ENCODE measurements around the gene CYBB.

CYBB gene

DNA sequence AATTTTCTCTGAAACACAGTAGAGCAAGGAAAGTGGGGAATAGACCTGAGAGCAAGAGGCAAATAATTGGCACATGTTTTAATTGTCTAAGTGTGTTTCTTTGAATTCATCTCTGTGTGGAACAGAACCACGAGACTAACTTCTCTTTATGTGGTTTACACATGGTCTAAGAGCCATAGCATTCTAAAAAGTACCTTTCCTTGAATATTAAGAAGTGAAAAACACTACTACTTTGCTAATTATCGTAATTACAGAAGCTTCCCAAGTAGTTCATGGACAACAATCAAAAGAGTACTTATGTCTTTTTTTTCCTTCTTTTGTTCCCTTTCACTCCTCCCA is 2.9 kb upstream of the CYBB start:
- H3K27me3 ChIP-seq (ENCODE audit: insufficient read depth, low read length, poor library complexity): no peaks in the 10 kb centered on the region
- no peak overlapping the region for H4K8ac ChIP-seq (ENCODE audit: low read depth, low read length)
- no peak overlapping the region for H3K9ac ChIP-seq (ENCODE audit: low read length)
- no peaks in the 10 kb centered on the region for H3K4me1 ChIP-seq (ENCODE audit: control insufficient read depth, low read depth, low read length)
- no peak overlapping the region for H3K4me3 ChIP-seq (ENCODE audit: low read length)
- no peaks in the 10 kb centered on the region for H3K36me3 ChIP-seq (ENCODE audit: control insufficient read depth, insufficient read depth, low read length)
- no peak for DNase-seq
- no peaks in the 10 kb centered on the region for H3K79me2 ChIP-seq (ENCODE audit: control insufficient read depth, insufficient read depth, low read length)
- H2AK5ac ChIP-seq (ENCODE audit: low read length): no peak overlapping the region
- H3K79me1 ChIP-seq (ENCODE audit: low read length): no peaks in the 10 kb centered on the region
- H4K5ac ChIP-seq (ENCODE audit: low read length): no peak overlapping the region
- no peak overlapping the region for H2BK120ac ChIP-seq (ENCODE audit: low read depth, low read length)
- no peak overlapping the region for H3K4me2 ChIP-seq (ENCODE audit: low read length)
- no CpG with 5 or more reads among the region's 2 CpGs for WGBS (ENCODE audit: extremely low coverage, insufficient coverage, low lambda C conversion rate)
- no peak overlapping the region for H3K56ac ChIP-seq (ENCODE audit: low read length)
- H2BK15ac ChIP-seq (replicated peaks; ENCODE audit: low read depth): no peak overlapping the region
- H2BK5ac ChIP-seq (ENCODE audit: low read length): no peak overlapping the region
- H3K23ac ChIP-seq (ENCODE audit: low read length): no peak overlapping the region
- no peak overlapping the region for H3K4ac ChIP-seq (ENCODE audit: low read depth, low read length)
- H3K18ac ChIP-seq (ENCODE audit: low read length): no peak overlapping the region
- no peak overlapping the region for H3K27ac ChIP-seq (ENCODE audit: low read depth, low read length)

DNA sequence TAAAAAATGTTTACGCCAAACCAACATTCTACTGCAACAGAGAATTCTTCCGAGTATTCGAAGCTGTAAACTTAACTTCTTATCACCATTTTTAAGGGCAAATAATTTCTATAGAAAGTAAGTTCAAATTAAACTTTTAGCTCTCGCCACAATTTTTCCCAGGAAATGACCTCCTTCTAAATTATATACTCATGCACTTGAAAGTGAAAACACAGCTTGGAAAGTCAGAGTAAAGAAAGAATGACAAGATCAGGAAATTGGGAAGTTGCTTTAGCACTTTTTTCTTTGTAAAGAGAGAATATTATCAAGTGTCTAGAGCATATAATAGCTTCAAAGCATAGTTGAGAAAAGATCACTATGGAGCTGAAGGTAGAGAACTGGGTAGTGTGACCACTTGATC is 1.2 kb downstream of the CYBB start:
- H2BK15ac ChIP-seq (replicated peaks; ENCODE audit: low read depth): no peak overlapping the region
- no peak overlapping the region for H3K4ac ChIP-seq (ENCODE audit: low read depth, low read length)
- no peak overlapping the region for H3K27ac ChIP-seq (ENCODE audit: low read depth, low read length)
- no peak overlapping the region for H3K9ac ChIP-seq (ENCODE audit: low read length)
- no peak overlapping the region for H4K8ac ChIP-seq (ENCODE audit: low read depth, low read length)
- H3K18ac ChIP-seq (ENCODE audit: low read length): no peak overlapping the region
- no peaks in the 10 kb centered on the region for H3K27me3 ChIP-seq (ENCODE audit: insufficient read depth, low read length, poor library complexity)
- H2BK5ac ChIP-seq (ENCODE audit: low read length): no peak overlapping the region
- no CpG with 5 or more reads among the region's 4 CpGs for WGBS (ENCODE audit: extremely low coverage, insufficient coverage, low lambda C conversion rate)
- H3K4me2 ChIP-seq (ENCODE audit: low read length): no peak overlapping the region
- H3K4me3 ChIP-seq (ENCODE audit: low read length): no peak overlapping the region
- H3K4me1 ChIP-seq (ENCODE audit: control insufficient read depth, low read depth, low read length): no peaks in the 10 kb centered on the region
- H3K36me3 ChIP-seq (ENCODE audit: control insufficient read depth, insufficient read depth, low read length): no peaks in the 10 kb centered on the region
- no peaks in the 10 kb centered on the region for H3K79me2 ChIP-seq (ENCODE audit: control insufficient read depth, insufficient read depth, low read length)
- no peak overlapping the region for H2AK5ac ChIP-seq (ENCODE audit: low read length)
- H2BK120ac ChIP-seq (ENCODE audit: low read depth, low read length): no peak overlapping the region
- no peak for DNase-seq
- no peak overlapping the region for H4K5ac ChIP-seq (ENCODE audit: low read length)
- H3K23ac ChIP-seq (ENCODE audit: low read length): no peak overlapping the region
- H3K56ac ChIP-seq (ENCODE audit: low read length): no peak overlapping the region
- H3K79me1 ChIP-seq (ENCODE audit: low read length): no peaks in the 10 kb centered on the region

DNA sequence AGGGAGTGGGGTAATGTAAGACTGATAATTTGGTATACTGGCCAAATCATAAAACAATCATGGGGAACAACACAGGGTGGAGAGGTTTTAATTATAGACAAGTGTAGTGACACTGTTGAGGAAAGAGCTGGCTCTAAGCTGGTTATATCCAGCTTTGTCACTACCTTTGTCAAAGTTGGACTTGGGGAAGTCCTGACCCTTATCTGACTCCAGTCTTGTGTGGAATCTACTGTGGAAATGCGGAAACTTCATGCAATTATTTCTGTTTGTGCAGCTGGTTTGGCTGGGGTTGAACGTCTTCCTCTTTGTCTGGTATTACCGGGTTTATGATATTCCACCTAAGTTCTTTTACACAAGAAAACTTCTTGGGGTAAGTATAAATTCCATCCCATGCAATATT is 2.0 kb downstream of the CYBB start:
- H3K4me3 ChIP-seq (ENCODE audit: low read length): no peak overlapping the region

DNA sequence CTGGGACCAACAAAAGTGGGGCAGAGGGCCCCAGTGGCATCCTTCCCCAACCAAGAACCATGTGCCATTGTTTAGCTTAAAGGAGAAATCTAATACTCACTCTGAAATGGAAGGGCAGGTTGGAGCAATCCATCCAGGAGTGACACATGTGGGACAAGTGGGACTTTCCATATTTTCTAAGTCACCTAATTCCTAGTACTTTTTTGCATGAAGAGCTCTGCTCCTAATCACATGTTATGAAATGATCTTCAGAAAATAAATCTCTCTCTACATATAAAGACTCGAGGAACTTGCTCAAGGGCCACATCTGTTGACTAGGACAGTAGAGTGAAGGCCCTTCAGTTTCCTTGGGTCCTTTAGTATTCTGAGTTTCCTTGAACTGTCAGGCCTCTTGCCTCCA is 2.5 kb downstream of the CYBB start:
- Histone ChIP-seq H2BK120ac (ENCODE audit: low read depth, low read length) (no peak overlapping the region), H3K36me3 (ENCODE audit: control insufficient read depth, insufficient read depth, low read length) (no peaks in the 10 kb centered on the region), H3K79me1 (ENCODE audit: low read length) (no peaks in the 10 kb centered on the region), H2BK5ac (ENCODE audit: low read length) (no peak overlapping the region), H3K27ac (ENCODE audit: low read depth, low read length) (no peak overlapping the region), H2BK15ac (replicated peaks; ENCODE audit: low read depth) (no peak overlapping the region), H3K9ac (ENCODE audit: low read length) (no peak overlapping the region), H4K8ac (ENCODE audit: low read depth, low read length) (no peak overlapping the region), H3K56ac (ENCODE audit: low read length) (no peak overlapping the region), H3K4me2 (ENCODE audit: low read length) (no peak overlapping the region), H3K27me3 (ENCODE audit: insufficient read depth, low read length, poor library complexity) (no peaks in the 10 kb centered on the region), H3K18ac (ENCODE audit: low read length) (no peak overlapping the region), H3K79me2 (ENCODE audit: control insufficient read depth, insufficient read depth, low read length) (no peaks in the 10 kb centered on the region), H2AK5ac (ENCODE audit: low read length) (no peak overlapping the region), H3K4me1 (ENCODE audit: control insufficient read depth, low read depth, low read length) (no peaks in the 10 kb centered on the region), H3K23ac (ENCODE audit: low read length) (no peak overlapping the region), H4K5ac (ENCODE audit: low read length) (no peak overlapping the region), H3K4me3 (ENCODE audit: low read length) (no peak overlapping the region), H3K4ac (ENCODE audit: low read depth, low read length) (no peak overlapping the region)
- DNase-seq: no peak
- no CpG with 5 or more reads among the region's 1 CpG for whole genome bisulfite sequencing (ENCODE audit: extremely low coverage, insufficient coverage, low lambda C conversion rate)

More for the DNA sequence above, 2.0 kb downstream of the CYBB start:
- Histone ChIP-seq H3K79me2 (ENCODE audit: control insufficient read depth, insufficient read depth, low read length) (no peaks in the 10 kb centered on the region), H3K4me1 (ENCODE audit: control insufficient read depth, low read depth, low read length) (no peaks in the 10 kb centered on the region), H3K36me3 (ENCODE audit: control insufficient read depth, insufficient read depth, low read length) (no peaks in the 10 kb centered on the region), H3K18ac (ENCODE audit: low read length) (no peak overlapping the region), H3K56ac (ENCODE audit: low read length) (no peak overlapping the region), H2BK15ac (replicated peaks; ENCODE audit: low read depth) (no peak overlapping the region), H2BK120ac (ENCODE audit: low read depth, low read length) (no peak overlapping the region), H3K79me1 (ENCODE audit: low read length) (no peaks in the 10 kb centered on the region), H2BK5ac (ENCODE audit: low read length) (no peak overlapping the region), H4K8ac (ENCODE audit: low read depth, low read length) (no peak overlapping the region), H3K27ac (ENCODE audit: low read depth, low read length) (no peak overlapping the region), H3K9ac (ENCODE audit: low read length) (no peak overlapping the region), H2AK5ac (ENCODE audit: low read length) (no peak overlapping the region), H3K23ac (ENCODE audit: low read length) (no peak overlapping the region), H3K4ac (ENCODE audit: low read depth, low read length) (no peak overlapping the region), H3K4me2 (ENCODE audit: low read length) (no peak overlapping the region), H3K27me3 (ENCODE audit: insufficient read depth, low read length, poor library complexity) (no peaks in the 10 kb centered on the region), H4K5ac (ENCODE audit: low read length) (no peak overlapping the region)
- no peak for DNase-seq
- no CpG with 5 or more reads among the region's 3 CpGs for WGBS (ENCODE audit: extremely low coverage, insufficient coverage, low lambda C conversion rate)

DNA sequence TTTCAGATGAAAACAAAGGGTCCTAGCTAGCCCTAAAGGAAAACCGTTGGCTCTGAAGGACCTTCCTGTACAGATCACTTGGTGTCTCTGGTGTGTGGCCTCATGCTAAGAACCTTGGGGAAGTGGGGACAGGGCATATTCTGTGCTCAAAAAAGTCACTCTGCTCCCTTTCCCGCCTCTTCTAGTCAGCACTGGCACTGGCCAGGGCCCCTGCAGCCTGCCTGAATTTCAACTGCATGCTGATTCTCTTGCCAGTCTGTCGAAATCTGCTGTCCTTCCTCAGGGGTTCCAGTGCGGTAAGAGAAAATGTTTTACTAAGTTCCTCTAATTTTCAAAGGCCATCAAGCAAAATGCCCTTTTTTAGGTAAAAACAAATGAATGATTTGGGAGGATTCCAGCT is 3.4 kb downstream of the CYBB start:
- Histone ChIP-seq H4K5ac (ENCODE audit: low read length) (no peak overlapping the region), H3K36me3 (ENCODE audit: control insufficient read depth, insufficient read depth, low read length) (no peaks in the 10 kb centered on the region), H3K79me1 (ENCODE audit: low read length) (no peaks in the 10 kb centered on the region), H3K4me3 (ENCODE audit: low read length) (no peak overlapping the region), H3K9ac (ENCODE audit: low read length) (no peak overlapping the region), H3K79me2 (ENCODE audit: control insufficient read depth, insufficient read depth, low read length) (no peaks in the 10 kb centered on the region), H2BK120ac (ENCODE audit: low read depth, low read length) (no peak overlapping the region), H3K4me1 (ENCODE audit: control insufficient read depth, low read depth, low read length) (no peaks in the 10 kb centered on the region), H3K23ac (ENCODE audit: low read length) (no peak overlapping the region), H3K4me2 (ENCODE audit: low read length) (no peak overlapping the region), H2BK15ac (replicated peaks; ENCODE audit: low read depth) (no peak overlapping the region), H3K27ac (ENCODE audit: low read depth, low read length) (no peak overlapping the region), H3K4ac (ENCODE audit: low read depth, low read length) (no peak overlapping the region), H3K56ac (ENCODE audit: low read length) (no peak overlapping the region), H3K18ac (ENCODE audit: low read length) (no peak overlapping the region), H3K27me3 (ENCODE audit: insufficient read depth, low read length, poor library complexity) (no peaks in the 10 kb centered on the region), H4K8ac (ENCODE audit: low read depth, low read length) (no peak overlapping the region), H2AK5ac (ENCODE audit: low read length) (no peak overlapping the region), H2BK5ac (ENCODE audit: low read length) (no peak overlapping the region)
- no CpG with 5 or more reads among the region's 4 CpGs for WGBS (ENCODE audit: extremely low coverage, insufficient coverage, low lambda C conversion rate)
- DNase-seq: no peak

DNA sequence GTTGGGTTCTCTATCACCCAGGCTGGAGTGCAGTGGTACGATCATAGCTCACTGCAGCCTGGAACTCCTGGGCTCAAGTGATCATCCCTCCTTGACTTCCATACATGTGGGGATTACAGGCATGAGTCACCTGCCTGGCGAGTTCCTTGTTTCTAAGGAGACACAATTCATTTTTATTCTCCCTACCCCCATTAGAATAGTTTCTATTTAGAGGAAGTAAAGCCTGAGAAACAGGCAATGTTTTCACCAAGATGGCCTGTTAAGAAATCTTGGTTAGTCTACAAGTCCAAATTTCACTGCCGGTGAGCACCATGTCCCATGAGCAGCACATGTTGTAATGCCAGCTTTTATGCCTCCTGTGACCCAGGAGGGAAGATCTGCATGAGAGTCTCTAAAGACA is 5.7 kb downstream of the CYBB start:
- Histone ChIP-seq H3K56ac (ENCODE audit: low read length) (no peak overlapping the region), H3K4me3 (ENCODE audit: low read length) (no peak overlapping the region), H3K36me3 (ENCODE audit: control insufficient read depth, insufficient read depth, low read length) (no peaks in the 10 kb centered on the region), H3K18ac (ENCODE audit: low read length) (no peak overlapping the region), H3K4me1 (ENCODE audit: control insufficient read depth, low read depth, low read length) (no peaks in the 10 kb centered on the region), H3K27ac (ENCODE audit: low read depth, low read length) (no peak overlapping the region), H3K4me2 (ENCODE audit: low read length) (no peak overlapping the region), H2AK5ac (ENCODE audit: low read length) (no peak overlapping the region), H2BK5ac (ENCODE audit: low read length) (no peak overlapping the region), H3K79me1 (ENCODE audit: low read length) (no peaks in the 10 kb centered on the region), H4K8ac (ENCODE audit: low read depth, low read length) (no peak overlapping the region), H3K27me3 (ENCODE audit: insufficient read depth, low read length, poor library complexity) (no peaks in the 10 kb centered on the region), H3K79me2 (ENCODE audit: control insufficient read depth, insufficient read depth, low read length) (no peaks in the 10 kb centered on the region), H2BK15ac (replicated peaks; ENCODE audit: low read depth) (no peak overlapping the region), H3K23ac (ENCODE audit: low read length) (no peak overlapping the region), H3K9ac (ENCODE audit: low read length) (no peak overlapping the region), H2BK120ac (ENCODE audit: low read depth, low read length) (no peak overlapping the region), H3K4ac (ENCODE audit: low read depth, low read length) (no peak overlapping the region), H4K5ac (ENCODE audit: low read length) (no peak overlapping the region)
- no CpG with 5 or more reads among the region's 3 CpGs for WGBS (ENCODE audit: extremely low coverage, insufficient coverage, low lambda C conversion rate)
- DNase-seq: no peak

All from mesendoderm (in vitro differentiated cells).